Activated CD4-positive, alpha-beta memory T cell treated with anti-CD3 and anti-CD28 coated beads, Interleukin-2, amount 10 ng/mL, durations not matched to agents 7 days and 5 days (primary cell): Measurements from ENCODE around the gene RPS6KA2. TPM values are rescaled to one million over a fixed set of nuclear protein-coding genes. Genes with fewer than 3 reads are reported as not detected.

Experiments used
- CTCF ChIA-PET: fragments of 350-600 bp; sonication (Branson Sonifier 250); formaldehyde crosslinking; loops from one replicate; lab custom pipeline; 2021; ENCODE audit warnings: antibody characterized with exemption, inconsistent platforms; lab: Charles Lee
- POLR2A ChIA-PET: fragments of 350-600 bp; sonication (Branson Sonifier 250); formaldehyde crosslinking; loops from one replicate; lab custom pipeline; 2021; ENCODE audit warnings: antibody characterized with exemption; lab: Charles Lee
- DNase-seq: peaks from one replicate; pipeline ENCODE4 v3.0.0-alpha.2; 2020
- H3K27ac Mint-ChIP-seq: one replicate; pipeline ENCODE4 v1.8.0; 2021; ENCODE audit warnings: mild to moderate bottlenecking, mixed read lengths
- H3K27me3 Mint-ChIP-seq: one replicate; pipeline ENCODE4 v1.8.0; 2021; ENCODE audit warnings: mixed read lengths
- H3K36me3 Mint-ChIP-seq: one replicate; pipeline ENCODE4 v1.8.0; 2021; ENCODE audit warnings: low read depth, mixed read lengths
- H3K4me1 Mint-ChIP-seq: one replicate; pipeline ENCODE4 v1.8.0; 2021; ENCODE audit warnings: mixed read lengths
- H3K4me3 Mint-ChIP-seq: one replicate; pipeline ENCODE4 v1.8.0; 2021; ENCODE audit warnings: mild to moderate bottlenecking, mixed read lengths
- H3K9me3 Mint-ChIP-seq: one replicate; pipeline ENCODE4 v1.8.0; 2021; ENCODE audit warnings: mixed read lengths
- total RNA-seq, 2 experiments: library from RNA; stranded (reverse); gene quantifications; one replicate each; pipeline ENCODE4 v1.2.3, GENCODE V29; 2021

The RPS6KA2 gene
- total RNA-seq, 2 experiments from 2014 or later, result 6.3 to 6.5 TPM

DNA sequence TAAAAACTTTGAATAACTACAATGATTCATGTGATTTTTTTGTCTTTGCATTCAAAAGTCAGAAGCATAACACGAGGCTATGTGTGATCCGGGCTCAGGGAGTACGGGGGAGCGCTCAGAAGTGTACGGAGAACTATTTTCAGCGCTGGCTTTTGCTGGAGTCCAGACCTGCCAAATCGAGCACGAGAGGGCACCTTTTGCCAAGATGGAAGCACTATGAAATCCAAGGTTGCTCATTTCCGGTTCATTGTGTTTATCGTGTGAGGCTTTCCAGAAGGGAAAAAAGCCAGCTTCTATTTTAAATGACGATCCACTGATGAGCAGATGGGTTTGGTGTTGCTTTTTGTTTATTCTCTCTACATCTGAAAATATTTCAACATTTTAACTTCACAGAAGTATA, 51.8 kb downstream of the RPS6KA2 start:
- H3K9me3 Mint-ChIP-seq, result peaks cover 6% of the 10 kb centered on the region
- DNase-seq, result no peak
- CTCF ChIA-PET, result no interaction called here
- peaks cover 2% of the 10 kb centered on the region for H3K27me3 Mint-ChIP-seq
- H3K4me1 Mint-ChIP-seq, result no peaks in the 10 kb centered on the region
- H3K27ac Mint-ChIP-seq, result no peak overlapping the region
- POLR2A ChIA-PET, result no interaction called here
- H3K36me3 Mint-ChIP-seq, result no peaks in the 10 kb centered on the region
- no peak overlapping the region for H3K4me3 Mint-ChIP-seq

DNA sequence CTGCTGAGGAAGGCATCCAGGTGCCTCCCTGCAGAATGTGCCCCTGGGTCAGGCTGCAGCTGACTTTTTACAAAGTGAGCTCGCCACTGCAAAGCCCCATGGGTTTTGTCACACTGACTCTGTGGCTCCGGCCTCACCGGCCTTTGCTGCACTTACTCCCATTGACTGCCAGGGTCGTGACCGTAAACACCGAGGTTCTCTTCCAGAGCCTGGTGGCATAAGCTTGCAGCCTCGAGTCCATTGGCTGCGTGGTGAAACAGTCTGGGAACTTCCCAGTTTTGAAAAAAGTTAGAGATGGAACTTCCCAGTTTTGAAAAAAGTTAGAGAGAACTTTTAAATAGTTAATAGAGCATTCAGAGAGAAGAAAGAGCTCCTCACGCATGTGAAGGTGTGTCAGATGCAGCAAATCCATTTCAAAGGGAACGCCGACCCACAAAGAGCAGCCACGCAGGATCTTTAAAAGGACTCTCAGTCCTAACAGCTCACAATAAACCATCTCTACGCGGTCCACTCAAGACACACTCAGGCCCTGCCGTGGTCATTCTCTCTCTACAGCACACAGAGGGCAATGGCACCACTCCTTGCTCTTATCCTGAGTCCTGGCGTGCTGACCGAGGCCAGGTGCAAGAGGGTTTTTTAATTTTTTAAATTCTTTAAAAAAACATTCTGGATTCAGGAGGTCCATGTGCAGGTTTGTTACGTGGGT, 53.4 kb downstream of the RPS6KA2 start:
- H3K4me1 Mint-ChIP-seq, result no peaks in the 10 kb centered on the region
- POLR2A ChIA-PET, result no interaction called here
- H3K4me3 Mint-ChIP-seq, result no peak overlapping the region
- no peaks in the 10 kb centered on the region for H3K36me3 Mint-ChIP-seq
- peaks cover 2% of the 10 kb centered on the region for H3K27me3 Mint-ChIP-seq
- CTCF ChIA-PET, result no interaction called here
- peaks cover 6% of the 10 kb centered on the region for H3K9me3 Mint-ChIP-seq
- no peak for DNase-seq
- H3K27ac Mint-ChIP-seq, result no peak overlapping the region

DNA sequence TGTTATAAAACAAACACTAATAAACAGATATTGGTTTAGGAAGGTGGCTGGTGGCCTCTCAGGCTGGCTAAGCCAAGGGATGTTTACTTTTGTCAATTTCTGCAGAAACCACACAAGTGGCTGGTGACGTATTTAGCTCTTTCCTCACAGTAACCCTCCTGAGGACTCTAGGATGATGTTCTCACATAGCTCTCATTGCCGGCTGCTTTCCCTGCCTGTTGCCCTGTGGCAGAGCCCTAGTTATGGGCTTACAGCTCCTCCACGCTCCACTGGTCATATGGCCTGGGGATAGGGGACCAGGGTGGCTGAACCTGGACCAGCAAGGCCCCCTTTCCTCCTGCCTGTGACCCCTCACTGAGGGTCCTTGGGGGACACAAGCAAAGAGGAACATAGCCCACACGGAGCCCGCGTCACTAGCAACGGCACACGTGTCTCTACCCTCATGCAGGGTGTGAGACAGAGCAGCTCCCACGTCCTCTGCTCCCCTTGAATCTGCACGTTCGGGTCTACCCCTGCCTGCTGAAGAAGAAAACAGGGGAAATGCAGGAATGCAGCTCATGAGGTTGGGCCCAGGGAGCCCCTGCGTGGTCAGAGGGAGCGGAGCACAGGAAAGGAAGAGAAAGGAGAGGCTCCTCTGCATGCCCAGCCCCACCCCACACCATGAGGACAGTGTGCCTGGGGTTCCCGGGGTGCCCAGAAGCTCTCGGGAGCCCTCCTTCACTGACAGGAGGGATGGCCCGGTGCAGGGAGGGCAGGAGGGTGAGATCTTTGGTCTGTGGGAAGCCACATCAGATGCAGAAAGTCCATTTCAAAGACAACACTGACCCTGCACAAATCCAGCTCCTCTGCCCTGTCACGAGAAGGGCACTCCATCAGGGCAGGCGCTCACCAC, 54.4 kb downstream of the RPS6KA2 start:
- ChIA-PET POLR2A (no interaction called here), CTCF (no interaction called here)
- Mint-ChIP-seq H3K27me3 (peaks cover 2% of the 10 kb centered on the region), H3K36me3 (no peaks in the 10 kb centered on the region), H3K4me1 (no peaks in the 10 kb centered on the region), H3K9me3 (peaks cover 6% of the 10 kb centered on the region), H3K27ac (no peak overlapping the region), H3K4me3 (no peak overlapping the region)
- no peak for DNase-seq

DNA sequence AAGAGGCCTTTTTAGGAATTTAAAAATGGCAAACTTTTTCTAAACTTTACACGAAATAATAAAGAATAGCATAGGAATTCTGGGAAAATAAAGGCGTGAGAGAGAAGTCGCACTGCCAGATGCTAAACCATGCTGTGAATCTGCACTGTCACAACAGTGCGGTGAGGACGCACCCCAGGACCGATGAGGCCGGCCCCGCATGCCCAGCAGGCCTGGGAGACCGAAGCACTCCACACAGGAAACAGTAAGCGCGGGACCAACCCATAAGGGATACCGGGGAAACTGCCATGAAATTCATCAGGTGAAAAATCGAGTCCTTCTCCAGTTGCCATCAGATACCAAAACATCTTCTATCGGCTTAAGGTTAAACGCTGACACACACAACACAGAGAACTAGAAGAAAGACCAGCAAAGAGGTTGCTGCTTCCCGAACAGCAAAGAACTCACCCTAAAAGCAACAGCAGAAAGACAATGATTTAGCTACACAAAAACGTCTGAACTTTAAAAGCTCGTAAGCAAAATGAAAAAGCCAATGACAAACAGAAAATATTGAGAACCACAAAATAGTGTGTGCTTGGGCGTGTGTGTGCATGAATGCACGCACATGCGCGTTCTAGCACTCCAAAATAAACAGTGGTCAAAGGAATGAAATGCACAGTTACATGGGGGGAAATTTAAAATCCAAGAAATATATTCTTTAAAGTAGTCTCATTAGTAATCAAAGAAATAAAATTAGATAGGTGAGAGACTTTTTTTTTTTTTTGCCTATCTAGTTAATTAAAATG, 55.9 kb downstream of the RPS6KA2 start:
- POLR2A ChIA-PET, result no interaction called here
- CTCF ChIA-PET, result no interaction called here

DNA sequence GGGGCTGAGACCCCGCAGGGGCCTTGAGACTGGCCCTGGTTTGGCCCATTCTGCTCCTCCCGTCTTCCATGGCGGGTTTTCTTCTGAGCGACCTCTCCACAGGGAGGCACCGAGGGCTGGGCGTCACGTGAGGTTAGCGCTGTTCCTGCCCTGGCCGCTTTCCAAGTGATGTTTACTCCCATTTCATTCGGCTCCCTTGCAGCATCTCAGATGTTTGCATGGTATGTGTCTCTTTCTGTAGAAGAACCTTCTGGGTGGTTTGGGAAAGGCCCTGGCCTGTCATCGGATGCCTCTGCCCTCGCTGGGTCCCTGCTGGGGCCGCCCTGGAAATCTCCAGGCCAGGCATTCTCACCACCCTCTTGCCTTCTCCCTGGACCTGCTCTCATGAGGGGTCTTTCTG, 57.8 kb downstream of the RPS6KA2 start:
- Mint-ChIP-seq H3K9me3 (no peaks in the 10 kb centered on the region), H3K4me3 (no peak overlapping the region), H3K27ac (no peak overlapping the region), H3K36me3 (no peaks in the 10 kb centered on the region), H3K4me1 (no peaks in the 10 kb centered on the region), H3K27me3 (peaks cover 2% of the 10 kb centered on the region)
- no peak for DNase-seq
- POLR2A ChIA-PET, result no interaction called here
- CTCF ChIA-PET, result interaction anchor here (0.7 kb wide), 1 partner anchor 1414 kb away, joined by 3 read pairs; no protein-coding TSS in a partner anchor

More for the DNA sequence above, 55.9 kb downstream of the RPS6KA2 start:
- Mint-ChIP-seq H3K4me1 (no peaks in the 10 kb centered on the region), H3K36me3 (no peaks in the 10 kb centered on the region), H3K27ac (no peak overlapping the region), H3K9me3 (peaks cover 1% of the 10 kb centered on the region), H3K4me3 (no peak overlapping the region), H3K27me3 (peaks cover 2% of the 10 kb centered on the region)
- DNase-seq, result no peak

DNA sequence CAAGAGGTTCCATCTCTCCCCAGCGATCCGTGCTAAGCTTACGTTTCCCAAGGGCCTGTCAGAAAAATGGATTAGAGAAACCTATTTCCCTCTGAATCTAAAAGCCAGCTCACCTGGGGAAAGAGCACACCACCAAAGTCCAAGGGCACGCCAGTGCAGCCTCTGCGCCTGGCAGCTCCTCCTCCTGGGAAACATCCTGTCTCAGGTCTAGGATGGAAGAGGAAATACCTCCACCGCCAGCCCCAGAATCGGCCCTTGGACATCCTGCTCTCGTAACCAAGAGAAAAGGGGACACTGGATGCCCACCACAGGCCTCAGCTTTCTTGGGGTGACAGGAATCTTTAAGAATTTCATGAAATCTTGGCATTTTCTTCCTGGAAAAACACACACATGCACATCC, 59.2 kb downstream of the RPS6KA2 start:
- Mint-ChIP-seq H3K27ac (no peak overlapping the region), H3K27me3 (peaks cover 2% of the 10 kb centered on the region), H3K4me1 (no peaks in the 10 kb centered on the region), H3K36me3 (no peaks in the 10 kb centered on the region), H3K4me3 (no peak overlapping the region), H3K9me3 (no peaks in the 10 kb centered on the region)
- CTCF ChIA-PET, result no interaction called here
- DNase-seq, result no peak
- POLR2A ChIA-PET, result interaction anchor here (0.9 kb wide), 1 partner anchor 11 kb away, joined by 3 read pairs; no protein-coding TSS in a partner anchor

DNA sequence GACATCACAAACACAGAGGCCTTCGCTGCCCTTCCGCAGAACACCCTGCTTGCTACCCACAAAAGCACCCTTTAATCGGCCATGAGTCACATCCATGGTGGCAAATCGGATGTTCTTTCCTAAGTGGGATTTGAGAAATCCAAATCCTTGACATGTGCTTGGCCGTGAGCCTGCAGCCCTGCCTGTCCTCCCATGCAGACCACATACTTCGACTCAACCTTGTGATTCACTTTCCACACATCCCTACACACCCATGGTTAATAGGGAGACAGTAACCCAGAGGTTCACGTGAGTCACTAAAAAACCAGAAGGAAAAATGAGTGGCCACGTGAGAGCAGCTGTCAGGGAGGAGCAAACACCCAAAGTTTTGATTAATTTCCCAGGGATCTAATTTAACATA, 59.9 kb downstream of the RPS6KA2 start:
- DNase-seq, result no peak
- ChIA-PET CTCF (no interaction called here), POLR2A (no interaction called here)
- no peak overlapping the region for H3K4me3 Mint-ChIP-seq
- no peaks in the 10 kb centered on the region for H3K9me3 Mint-ChIP-seq
- no peaks in the 10 kb centered on the region for H3K36me3 Mint-ChIP-seq
- no peaks in the 10 kb centered on the region for H3K4me1 Mint-ChIP-seq
- H3K27ac Mint-ChIP-seq, result no peak overlapping the region
- no peaks in the 10 kb centered on the region for H3K27me3 Mint-ChIP-seq

DNA sequence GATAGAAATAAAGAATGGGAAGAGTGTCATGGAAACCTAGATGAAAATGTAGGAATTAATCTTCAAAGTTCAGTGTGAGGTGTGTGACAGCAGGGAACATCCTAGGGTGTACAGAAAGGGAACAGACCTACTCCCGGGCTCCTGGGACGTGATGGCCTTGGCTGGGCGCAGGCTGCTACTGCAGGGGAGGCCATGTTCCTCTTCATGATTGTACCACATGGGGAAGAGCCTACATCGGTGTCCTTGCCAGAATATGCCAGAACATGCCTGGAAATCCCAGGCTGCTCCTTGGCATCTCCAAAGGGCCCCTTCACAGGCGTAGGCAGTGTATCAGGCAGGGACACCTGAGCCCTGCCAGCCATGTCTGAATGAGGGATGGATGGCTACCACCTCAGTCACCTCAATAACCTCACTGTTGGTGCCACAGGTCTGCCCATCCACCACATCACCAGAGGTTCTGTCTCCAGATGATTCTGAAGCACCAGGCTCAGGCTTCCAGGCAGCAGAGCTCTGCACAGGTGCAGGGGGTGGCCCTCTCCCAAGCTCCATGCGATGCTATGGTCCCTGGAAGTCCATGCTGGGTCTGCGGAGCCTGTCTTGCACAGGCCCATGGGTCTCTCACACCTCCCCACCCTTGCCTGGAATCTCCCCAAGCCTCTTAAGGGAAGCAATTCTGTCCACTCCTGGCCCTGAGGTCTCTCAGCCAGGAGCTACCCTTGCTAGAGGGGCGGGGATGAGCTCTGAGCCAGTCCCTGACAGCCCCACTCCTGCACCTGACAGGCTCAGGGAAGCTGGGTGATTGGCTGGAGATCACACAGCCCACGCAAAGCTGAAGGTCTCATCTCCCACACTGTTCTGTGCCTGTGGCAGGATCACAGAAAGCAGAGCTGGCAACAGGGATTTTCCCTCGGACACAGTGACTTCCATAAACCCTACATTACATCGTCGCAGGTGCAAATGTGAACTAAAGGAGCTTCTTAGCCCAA, 60.7 kb downstream of the RPS6KA2 start:
- ChIA-PET POLR2A (no interaction called here), CTCF (no interaction called here)
- no peak for DNase-seq
- no peak overlapping the region for H3K27ac Mint-ChIP-seq
- H3K4me1 Mint-ChIP-seq, result no peaks in the 10 kb centered on the region
- no peaks in the 10 kb centered on the region for H3K36me3 Mint-ChIP-seq
- no peak overlapping the region for H3K4me3 Mint-ChIP-seq
- H3K9me3 Mint-ChIP-seq, result no peaks in the 10 kb centered on the region
- H3K27me3 Mint-ChIP-seq, result no peaks in the 10 kb centered on the region

DNA sequence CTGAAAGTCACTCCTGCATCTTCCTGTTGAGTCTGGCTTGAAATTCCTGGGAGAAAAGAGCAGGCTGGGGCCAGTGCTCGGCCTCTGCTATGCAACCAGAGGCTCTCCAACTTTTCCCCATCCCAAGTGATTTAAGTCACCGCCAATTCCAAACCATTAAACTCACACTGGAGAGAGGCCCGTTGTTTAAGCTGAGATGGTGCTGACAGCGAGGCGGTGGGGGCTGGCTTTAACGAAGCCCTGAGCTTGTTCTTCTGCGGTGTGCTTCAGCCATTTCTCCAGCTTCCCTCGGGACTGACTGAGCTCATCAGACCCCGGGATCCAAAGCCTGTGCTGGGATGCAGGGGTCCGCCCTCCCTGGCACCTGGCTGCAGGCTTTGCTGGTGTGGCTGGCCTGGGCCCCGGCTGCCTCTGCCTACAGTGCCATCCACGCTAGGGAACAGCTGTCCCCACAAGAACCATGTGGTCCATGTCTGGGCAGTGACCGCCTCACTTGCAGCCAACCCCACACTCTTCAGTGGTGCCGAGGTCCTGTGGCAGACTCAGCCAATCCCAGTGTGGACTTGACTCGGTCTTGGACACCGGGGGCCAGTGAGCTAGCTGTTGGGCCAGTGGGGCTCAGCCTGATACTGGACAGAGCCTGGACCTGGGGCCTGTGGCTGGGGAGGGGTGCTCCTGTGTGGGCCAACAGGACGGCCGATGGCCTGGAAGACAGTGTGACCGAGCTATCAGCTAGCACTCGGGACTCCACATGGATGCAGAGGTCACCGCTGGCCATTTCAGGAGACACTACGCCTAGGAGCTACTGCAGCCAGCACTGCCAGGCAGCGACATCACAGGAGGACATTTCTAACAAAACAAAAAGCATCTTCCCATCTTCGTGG, 61.7 kb downstream of the RPS6KA2 start:
- H3K36me3 Mint-ChIP-seq, result no peaks in the 10 kb centered on the region
- no peaks in the 10 kb centered on the region for H3K9me3 Mint-ChIP-seq
- DNase-seq, result no peak
- no peaks in the 10 kb centered on the region for H3K4me1 Mint-ChIP-seq
- POLR2A ChIA-PET, result no interaction called here
- H3K4me3 Mint-ChIP-seq, result no peak overlapping the region
- CTCF ChIA-PET, result no interaction called here
- H3K27me3 Mint-ChIP-seq, result no peaks in the 10 kb centered on the region
- H3K27ac Mint-ChIP-seq, result no peak overlapping the region

DNA sequence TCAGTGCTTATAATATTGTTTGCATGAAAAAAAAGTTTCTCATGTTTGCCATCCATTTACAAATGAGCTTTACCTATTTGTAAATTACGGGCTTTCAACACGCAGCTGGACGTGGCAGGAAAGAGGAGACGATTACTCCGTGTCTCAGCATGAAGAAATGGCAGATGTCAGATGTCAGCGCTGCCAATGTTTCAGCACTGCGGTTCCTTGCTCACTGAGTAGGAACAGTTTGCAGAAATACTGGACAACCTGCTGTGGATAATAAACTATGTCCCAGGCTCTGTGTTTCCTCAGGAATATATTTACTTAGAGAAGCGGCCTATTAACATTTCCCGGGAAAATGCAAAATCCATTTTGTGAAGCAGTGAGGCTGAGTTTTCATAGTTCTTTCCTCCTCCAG, 63.2 kb downstream of the RPS6KA2 start:
- Mint-ChIP-seq H3K9me3 (no peaks in the 10 kb centered on the region), H3K27me3 (no peaks in the 10 kb centered on the region), H3K4me3 (no peak overlapping the region), H3K36me3 (no peaks in the 10 kb centered on the region), H3K4me1 (no peaks in the 10 kb centered on the region), H3K27ac (no peak overlapping the region)
- DNase-seq, result no peak
- ChIA-PET CTCF (no interaction called here), POLR2A (no interaction called here)

DNA sequence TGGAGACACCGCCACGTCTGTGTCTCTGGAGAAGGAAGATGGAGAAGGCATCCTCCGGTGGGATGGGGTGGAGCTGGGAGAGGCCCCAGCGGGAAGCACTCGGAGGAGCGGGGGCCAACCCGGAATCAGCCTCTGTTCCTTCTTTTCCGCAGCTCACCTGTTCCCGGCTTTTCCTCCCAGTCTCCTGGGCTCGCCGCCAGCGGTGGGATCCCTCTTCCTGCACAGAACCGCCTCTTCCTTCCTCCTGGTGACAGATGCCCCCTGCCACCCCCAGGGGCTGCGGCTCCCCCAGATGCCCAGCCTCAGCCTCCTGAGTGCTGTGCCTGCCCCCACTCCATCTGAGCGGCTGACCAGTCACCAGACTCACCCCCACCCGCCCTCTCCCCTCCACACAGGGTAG, 63.9 kb downstream of the RPS6KA2 start:
- POLR2A ChIA-PET, result no interaction called here
- H3K4me3 Mint-ChIP-seq, result no peak overlapping the region

More for the DNA sequence above, 63.9 kb downstream of the RPS6KA2 start:
- Mint-ChIP-seq H3K27ac (no peak overlapping the region), H3K36me3 (no peaks in the 10 kb centered on the region), H3K27me3 (no peaks in the 10 kb centered on the region), H3K9me3 (no peaks in the 10 kb centered on the region), H3K4me1 (no peaks in the 10 kb centered on the region)
- no peak for DNase-seq
- CTCF ChIA-PET, result no interaction called here
